Stromal cell of bone marrow (primary cell): ENCODE results near the gene JAML.
A peak's percentile ranks its signal among the peaks of the same experiment; 100 is the strongest.

Experiments
- DNase-seq: peaks from one replicate; pipeline ENCODE4 v3.0.0-alpha.2; 2012; ENCODE audit warnings: low read depth

JAML gene, protein sequence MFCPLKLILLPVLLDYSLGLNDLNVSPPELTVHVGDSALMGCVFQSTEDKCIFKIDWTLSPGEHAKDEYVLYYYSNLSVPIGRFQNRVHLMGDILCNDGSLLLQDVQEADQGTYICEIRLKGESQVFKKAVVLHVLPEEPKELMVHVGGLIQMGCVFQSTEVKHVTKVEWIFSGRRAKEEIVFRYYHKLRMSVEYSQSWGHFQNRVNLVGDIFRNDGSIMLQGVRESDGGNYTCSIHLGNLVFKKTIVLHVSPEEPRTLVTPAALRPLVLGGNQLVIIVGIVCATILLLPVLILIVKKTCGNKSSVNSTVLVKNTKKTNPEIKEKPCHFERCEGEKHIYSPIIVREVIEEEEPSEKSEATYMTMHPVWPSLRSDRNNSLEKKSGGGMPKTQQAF

DNA sequence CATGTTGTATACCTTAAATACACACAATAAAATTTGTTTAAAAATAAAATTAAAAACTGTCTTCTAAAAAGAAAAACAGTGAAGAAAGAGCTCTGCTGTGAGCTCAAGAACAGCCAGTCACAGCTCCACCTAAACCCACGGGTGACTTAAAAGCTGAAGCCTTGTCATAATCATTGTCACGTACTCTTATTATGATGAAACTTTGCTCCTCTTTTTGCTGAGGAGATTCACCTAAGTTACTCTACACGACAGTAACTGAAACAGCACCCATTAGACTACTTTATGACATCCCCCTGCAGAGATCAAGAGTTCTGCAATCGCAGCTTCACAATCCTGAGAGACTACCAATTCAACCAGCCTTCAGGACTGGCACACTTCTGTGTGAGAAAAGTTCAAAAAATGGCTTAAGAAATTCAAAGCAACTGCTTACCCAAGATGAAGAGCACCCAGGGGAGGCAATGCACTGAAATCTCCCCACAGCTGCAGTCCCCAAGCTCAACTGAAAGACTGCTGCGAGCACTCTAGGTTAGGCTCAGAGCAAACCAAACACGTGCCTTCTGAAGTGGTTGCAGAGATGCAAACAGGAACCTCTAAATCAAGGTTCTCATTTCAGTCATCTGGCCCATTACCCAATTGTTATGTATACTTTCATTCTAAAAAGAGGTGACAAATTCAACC, at the start of gene JAML:
Gene JAML (minus strand): TSS at position 501 of the 678 bp plus-strand sequence. CDS start 10,145 bp downstream, outside the sequence.
- no peak for DNase-seq

DNA sequence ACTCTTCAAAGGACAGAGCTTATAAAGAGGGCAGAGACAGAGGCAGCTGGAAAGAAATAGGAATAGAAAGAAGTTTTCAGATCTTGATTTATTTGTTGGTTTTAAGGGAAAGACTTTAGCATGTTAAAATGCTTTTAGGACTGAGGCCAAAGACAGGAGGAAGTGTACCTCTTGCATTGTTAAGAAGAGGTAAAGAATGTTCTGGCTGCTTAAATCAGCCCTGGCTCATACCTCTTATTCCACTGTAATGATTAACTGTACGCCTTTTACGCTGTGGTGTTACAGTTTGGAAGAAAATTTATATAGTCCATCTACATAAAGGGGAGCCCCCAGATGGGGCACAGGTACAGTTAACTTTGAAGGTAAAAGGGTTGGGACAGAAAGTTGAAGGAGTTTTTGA, 49.4 kb upstream of the JAML start:
- no peak for DNase-seq

DNA sequence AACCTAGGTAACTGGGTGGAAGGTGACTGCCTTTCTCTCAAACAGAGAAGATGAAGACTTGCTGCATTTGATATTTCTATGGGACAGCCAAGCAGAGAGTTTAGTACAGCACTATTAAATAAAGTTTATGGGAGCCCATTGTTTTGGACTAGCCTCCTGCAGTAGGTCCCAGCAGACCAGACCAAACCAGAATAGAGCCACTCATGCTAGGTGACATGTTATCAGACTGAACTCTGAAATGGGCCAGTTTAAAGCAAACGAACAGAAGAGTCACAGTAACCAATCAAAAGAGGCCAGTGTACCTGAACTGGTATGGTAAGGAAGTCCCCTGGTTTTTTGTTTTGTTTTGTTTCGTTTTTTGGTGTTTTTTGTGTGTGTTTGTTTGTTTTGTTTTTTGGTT, 47.2 kb upstream of the JAML start:
- DNase-seq: no peak

DNA sequence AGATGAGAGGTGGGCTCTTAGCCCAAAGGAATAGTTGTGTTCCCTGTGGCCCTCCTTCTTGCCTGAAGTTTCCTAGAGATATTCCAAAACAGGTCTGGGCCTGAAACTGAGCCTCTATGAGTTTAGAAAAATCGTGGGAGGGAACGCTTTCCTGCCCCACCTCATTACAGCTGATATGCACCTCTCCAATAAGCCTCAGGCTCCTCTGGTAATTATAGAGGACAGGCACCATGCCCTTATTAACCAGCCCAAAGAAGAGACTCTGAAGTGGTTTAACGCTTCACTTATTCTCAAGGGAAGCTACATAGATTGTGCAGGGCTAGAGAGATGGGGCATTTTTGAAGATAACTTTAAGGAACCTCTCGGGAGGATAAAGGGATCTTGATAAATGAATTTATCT, 42.7 kb upstream of the JAML start:
- no peak for DNase-seq

DNA sequence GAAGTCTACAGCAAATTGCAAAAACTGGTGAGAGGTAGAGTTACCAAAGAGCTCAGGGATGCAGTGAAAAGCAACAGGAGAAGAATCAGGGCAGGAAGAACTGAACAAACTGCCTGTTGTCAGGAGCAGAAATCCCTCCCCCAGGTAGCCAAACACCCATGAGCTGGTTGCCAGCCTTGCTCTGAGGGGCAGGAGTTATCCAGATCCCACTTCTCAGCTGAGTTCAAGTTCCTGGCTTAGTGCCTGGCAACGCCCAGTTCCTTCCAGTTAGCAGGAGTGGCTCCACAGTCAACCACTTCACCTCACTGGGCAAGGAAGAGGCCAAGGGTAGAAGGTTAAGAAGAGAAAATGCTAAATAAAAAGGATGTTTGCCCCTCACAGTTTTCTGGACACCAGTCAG, 41.1 kb upstream of the JAML start:
- no peak for DNase-seq

DNA sequence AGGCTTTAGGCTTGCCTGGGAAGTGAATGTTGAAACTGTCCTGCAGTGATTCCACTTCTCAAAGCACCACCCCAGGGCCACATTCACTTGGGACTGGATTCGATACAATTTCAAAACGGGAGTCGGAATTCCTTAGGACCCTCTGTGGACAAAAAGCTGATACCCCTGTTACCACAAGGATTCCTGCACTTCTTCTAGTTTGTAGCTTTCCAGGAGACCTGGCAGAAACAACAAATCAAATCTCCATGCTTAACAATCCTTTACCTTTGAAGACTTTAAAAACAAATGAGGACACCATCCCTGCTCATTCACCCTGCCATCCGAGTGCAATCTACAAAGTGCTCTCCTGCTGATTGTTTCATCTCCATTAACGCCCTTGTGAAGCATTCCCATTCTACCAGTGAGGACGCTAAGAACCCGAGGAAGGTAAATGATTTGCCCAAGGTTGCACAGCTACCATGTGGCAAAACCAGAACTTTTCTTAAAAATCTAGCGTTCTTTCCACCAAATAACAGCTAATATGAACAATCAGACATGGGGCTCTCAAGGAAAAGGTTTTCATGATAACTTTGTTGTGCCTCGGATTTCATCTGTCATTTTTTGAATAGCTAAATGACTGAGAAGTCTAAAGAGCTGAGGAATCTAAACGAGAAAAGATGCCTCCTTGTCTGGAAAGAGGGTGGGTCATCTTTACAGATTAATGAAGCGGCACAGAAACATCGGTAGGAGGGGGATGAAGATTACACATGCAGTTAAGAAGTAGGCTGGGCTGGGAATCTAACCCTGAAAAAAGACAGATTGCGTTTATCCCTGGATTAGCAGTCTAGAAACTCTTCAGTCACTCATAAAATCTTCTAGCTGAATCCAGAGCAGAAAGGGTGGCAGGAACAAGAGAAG, 40.0 kb upstream of the JAML start:
- DNase-seq: no peak

GRCh38 chr11:118263695-118264568, 39.1 kb upstream of the JAML start, which contains the start of gene MPZL2:
TSS of gene MPZL2 (minus strand) at chr11:118264297. CDS start at chr11:118264153, 144 bp downstream.
- no peak for DNase-seq

GRCh38 chr11:118263112-118263511, 38.3 kb upstream of the JAML start:
- DNase-seq: no peak

- no peak for DNase-seq
Observed at GRCh38 chr11:118260353-118260752, 35.5 kb upstream of the JAML start.

GRCh38 chr11:118259138-118259537, 34.3 kb upstream of the JAML start:
- DNase-seq: no peak

DNA sequence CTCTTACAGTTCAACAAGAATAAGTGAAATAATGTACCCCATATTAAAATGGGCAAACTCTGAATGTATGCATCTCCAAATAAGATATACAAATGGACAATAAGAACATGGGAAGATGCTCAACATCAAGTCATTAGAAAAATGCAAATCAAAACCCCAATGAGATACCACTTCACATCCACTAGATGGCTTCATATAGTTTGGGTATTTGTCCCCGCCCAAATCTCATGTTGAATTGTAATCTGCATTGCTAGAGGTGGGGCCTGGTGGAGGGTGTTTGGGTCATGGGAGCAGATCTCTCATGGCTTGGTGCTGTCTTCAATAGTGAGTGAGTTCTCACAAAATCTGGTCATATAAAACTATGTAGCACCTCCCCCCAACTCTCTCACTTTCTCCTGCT, 33.6 kb upstream of the JAML start:
- no peak for DNase-seq

DNA sequence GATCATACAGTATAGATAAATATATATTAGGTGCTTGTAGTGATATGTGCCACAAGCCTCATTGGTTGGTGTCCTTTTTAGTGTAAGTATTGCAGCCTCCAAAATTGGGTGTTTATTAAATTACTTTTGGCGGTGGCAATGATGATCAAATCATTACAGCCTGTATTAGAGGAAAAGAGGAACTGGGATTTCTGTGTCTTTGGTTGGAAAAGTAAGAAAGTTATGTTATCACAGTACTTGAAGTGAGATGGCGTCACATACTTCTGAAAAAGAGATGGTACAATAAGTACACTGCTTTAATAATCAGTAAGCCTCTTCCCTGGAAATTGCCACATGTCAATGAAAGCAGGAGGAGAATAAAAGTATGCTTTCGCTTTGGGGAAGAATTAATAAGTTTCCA, 27.9 kb upstream of the JAML start:
- DNase-seq: no peak

- peak; percentile 20 for DNase-seq
Observed at GRCh38 chr11:118251858-118252652, 27.2 kb upstream of the JAML start, which contains the start of gene MPZL3. TSS of gene MPZL3 (minus strand) at chr11:118252365. CDS start at chr11:118252294, 71 bp downstream.

DNA sequence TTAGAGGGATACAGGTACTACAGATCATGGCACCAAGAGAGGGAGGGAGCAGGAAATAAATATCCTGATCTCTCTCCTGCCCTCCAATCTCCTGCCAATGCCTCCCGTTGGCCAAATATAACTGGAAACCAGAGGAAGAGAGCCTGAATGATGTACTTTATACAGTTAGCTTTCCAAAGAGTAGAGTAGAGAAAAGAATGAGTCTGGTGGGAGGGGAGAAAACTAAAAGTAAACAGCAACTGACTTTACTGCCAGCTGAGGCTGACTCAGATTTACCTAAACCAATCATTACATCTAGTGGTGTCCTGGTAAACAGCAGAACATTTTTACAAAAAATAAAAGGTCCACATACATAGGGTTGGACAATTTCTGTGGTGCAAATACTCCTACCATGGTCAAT, 22.2 kb upstream of the JAML start:
- no peak for DNase-seq

GRCh38 chr11:118245936-118246562, 21.2 kb upstream of the JAML start:
- no peak for DNase-seq

DNA sequence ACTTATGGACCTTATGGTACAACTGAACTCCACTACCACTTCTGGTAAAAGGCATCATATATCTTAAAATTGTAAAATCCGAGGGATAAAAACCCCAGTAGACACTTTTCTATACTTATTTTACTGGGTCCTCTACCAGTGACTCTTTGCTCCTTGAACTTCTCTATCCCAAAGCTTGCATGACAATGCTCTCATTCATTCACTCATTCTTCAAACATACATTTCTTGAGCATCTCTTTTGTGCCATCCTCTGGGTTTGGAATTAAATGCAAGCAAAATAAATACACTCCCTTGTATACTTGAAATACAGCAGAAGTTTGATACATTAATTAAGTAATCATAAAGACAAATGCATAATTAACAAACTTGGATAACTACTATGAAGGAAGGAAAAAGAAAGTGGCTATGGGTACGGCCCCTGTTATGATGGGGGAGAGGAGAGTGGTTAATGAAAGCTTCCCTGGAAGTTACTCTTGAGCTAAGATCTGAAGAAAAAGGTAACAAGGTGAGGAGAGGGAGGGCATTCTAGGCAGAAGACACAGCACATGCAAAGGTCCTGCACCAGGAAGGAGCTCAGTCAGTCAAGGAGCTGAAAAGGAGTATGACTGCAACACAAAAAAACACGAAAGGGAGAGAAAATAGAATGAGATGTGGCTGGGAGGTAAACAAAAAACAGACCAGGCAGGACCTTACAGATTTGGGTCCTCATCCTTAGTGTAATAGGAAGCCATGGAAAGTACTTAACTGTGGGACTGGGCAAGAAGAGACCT, 19.4 kb upstream of the JAML start:
- DNase-seq: no peak

DNA sequence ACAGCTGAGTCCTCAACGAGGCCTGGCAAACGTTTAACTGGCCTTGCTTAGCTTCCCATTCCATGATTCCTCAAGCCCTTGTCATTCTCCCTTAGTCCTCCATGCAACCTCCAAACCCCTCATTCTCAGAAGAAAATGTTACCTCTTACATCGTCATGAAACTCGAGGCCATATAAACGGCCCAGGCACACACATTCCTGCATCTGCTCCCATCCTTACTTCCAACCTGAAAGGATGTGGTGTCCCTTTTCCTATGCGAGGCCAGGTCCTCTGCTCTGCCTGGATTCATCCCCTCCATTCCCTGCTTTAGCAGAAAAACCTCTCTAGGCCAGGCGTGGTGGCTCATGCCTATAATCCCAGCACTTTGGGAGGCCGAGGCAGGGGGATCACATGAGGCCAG, 18.4 kb upstream of the JAML start:
- DNase-seq: no peak

DNA sequence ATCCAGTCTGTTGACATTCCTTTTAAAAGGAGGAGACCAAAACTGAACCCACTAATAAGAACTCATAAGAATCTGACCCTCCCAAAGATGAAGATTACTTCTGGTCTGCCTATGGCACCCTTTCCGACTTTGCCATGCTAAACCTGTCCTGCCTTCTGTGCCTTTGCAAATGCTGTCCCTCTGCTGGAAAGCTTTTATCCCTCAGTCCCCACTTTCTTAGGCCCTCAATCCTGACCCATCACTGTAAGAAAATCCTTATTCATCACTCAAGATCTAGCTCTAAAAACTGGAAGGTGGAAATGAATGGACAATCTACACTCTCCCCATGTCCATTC, 16.9 kb upstream of the JAML start:
- DNase-seq: no peak

- DNase-seq: no peak
Observed at GRCh38 chr11:118240999-118241763, 16.4 kb upstream of the JAML start.
